GM19397 (cell line): ENCODE measurements around the gene CRAMP1.
"Not testable (repeated sequence)": the region's sequence is repeated elsewhere in the genome, so short reads cannot be mapped to it uniquely, and the experiment has no call there.

Experiments used
- ATAC-seq: cut with Tn5 transposase; IDR thresholded peaks from one replicate; pipeline ENCODE4 v1.9.1; 2021; ENCODE audit warnings: mild to moderate bottlenecking, moderate library complexity; ENCODE audit not compliant: unreplicated experiment

CRAMP1 gene

DNA sequence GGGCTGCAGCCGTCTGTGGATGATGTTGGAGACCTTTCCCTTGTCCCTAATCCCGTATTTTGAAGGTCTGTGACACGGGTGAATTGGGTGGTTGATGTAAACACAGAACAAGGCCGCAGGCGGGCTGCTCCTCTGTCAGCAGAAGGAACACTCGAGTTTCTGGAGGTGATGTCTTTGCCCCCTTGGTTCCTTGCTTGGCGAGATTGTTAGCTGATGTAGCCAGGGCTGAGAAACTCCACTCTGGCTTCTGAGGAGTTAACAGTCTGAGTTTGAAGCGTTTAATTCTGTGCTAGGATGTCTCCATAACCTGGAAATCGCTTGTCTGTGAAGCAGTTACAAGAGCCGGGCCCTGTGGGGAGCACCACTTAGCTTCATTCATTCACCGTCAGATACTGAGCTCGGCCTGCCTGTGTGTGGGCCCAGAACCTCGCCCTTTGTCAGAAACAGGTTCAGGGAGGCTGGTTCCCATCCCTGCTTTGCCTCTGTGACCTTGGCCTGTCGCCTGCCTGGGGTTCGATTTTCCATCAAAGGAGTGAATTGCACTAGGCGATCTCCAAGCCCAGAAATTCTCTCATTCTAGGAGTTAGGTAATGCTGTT lies 95.1 kb downstream of the CRAMP1 start:
- no peak for ATAC-seq

DNA sequence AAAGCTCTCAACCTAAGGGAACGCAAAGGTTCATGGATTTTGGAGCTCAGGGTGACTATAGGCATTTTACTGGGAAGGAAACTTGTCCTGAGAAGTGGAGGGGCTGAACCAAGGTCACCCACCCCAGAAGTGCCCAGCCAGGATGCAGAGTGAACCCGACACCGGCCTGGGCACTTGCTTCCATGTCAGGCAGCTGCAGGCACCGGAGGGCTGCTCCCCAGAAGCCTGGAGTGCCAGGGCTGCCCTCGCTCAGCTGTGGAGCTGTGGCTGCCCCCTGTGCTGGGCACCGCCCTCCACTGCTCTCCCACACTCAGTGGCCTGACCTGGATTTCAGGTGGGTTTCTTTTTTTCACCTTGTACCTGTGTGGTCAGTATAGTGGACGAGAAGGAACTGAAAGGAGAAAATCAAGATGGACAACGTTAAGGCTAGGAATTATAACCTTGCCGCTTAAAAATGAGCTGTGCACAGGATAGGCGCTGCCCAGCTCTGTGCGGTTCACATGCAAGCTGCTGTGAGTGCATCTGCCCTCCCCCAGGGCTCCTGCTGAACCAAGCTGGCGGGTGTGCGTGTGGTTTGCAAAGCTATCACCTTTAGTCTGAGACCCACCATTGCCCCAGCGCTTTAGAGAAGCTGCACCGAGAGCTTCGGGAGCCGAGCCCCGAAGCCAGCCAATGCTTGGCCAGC lies 96.1 kb downstream of the CRAMP1 start:
- no peak for ATAC-seq

DNA sequence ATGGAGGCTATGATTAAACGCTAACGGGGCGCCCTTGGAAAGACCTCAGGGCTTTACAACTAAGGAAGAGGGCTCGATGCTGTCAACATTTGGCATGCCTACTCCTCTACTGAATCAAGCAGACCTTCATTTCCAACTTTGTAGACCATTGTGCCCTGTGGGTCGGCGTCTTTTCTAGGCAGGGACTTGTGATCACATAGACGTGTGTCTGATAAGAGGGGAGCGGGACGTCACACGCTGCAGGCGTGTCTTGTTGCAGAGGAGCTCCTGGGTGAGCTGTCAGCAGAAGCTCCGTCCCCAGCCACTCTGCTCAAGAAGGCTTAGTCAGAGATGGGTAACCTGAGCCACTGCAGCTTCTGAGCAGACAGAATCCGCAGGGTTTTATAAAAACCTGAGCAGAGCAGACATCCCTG lies 96.6 kb downstream of the CRAMP1 start:
- no peak for ATAC-seq

DNA sequence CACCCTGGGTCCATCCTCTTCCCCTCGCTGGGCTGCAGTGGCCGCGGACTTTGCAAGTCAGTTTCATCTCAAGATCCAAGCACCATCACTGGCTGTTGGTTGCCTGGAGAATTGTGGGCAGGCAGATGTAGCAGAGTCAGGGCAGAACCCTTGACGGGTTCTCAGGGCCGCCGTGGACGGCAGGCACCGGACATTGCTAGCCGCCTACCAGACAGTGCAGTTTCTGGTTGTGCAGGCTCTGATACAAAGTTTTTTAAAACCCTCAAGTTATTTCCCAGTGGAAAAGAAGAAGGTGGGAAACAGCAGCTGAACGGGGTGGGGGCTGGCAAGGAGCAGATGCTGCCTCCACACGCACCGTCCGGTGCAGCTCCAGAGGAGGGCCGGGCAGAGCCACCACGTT lies 97.2 kb downstream of the CRAMP1 start:
- no peak for ATAC-seq

DNA sequence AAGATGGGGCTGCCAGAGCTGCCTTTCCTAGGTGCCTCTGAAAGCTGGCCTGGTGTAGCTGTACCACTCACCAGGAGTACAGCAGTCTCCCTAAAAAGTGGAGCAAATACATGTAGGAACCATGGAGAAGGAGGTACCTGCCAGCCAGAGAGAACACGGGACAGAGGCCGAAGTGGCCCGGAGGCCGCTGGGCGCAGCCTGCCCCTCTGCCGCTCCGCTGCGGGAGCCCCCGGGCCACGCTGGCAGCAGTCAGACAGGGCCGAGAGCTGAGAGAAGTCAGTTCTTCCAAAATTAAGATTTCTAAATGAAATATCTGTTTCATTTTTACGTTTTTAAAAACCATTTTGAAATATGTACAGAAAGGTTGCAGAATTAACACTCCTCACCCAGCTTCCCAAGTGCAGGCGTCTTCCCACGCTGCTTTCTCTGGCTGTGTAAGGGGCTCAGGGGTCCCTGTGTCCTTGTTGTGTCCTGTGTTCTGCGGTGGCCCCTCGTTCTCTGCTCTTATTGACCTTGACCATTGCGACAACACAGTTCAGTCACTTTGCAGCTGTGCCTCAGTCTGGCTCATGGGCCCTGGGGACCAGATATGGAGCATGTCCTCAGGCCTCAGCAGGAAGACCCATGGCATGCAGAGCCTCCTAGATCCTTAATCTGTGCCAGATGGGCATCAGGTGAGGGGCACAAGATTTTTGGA lies 98.8 kb downstream of the CRAMP1 start:
- ATAC-seq = no peak

DNA sequence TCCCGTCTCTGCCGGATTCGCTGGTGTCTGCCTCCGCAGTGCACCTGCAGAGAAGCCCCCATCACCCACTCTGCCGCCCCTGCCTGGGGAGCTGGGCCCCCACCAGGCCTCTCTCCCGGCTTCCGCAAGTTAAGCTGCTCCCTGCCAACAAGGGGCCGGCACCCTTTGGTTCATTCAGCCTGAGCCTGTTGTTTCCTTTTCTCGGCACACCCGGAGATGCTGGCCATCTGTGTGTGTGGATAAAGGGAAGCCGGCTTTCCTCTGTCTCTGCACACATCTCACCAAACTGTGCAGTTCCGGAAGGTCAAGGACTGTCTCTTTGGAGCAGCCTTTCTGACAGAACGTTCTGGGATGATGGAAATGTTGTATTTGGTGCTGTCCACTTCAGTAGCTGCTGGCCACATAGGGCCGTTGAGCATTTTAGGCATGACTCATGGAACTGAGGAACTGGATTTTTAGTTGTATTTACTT lies 100.7 kb downstream of the CRAMP1 start:
- ATAC-seq = no peak

DNA sequence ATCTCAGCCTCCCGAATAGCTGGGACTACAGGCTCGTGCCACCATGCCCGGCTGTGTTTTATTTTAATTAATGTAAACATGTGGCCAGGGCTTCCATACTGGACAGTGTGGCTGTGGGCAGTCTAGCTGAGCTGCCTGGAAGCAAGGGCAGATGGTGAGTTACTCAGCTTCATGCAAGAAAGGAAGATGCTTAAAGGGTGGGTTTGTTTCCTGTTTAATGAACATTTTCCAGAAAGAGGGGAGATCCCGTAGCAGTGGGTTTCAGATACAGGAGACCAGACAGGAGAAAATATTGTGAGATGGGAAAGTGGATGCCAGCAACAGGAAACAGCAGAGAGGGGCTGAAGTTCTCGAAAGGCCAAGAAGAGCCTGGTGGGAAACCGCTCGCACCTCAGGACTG lies 101.2 kb downstream of the CRAMP1 start:
- ATAC-seq = no peak

DNA sequence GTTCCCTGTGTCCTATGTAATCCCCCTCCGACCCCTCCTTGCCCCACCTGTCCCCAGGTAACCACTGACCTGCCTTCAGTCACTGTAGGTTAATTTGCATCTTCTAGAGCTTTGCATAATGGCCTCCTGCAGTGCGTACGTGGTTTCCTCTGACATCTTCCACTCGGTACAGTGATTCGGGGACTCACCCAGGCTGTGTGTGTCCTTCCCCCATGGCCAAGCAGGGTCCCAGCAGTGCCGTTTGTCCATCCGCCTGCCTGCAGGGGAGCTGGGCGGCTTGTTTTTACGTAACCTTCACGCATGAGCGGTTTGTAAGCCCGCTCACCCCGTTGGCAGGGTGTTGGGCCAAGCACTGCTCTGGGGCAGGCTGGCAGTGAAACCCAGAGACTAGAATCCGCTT lies 101.8 kb downstream of the CRAMP1 start:
- ATAC-seq = no peak

DNA sequence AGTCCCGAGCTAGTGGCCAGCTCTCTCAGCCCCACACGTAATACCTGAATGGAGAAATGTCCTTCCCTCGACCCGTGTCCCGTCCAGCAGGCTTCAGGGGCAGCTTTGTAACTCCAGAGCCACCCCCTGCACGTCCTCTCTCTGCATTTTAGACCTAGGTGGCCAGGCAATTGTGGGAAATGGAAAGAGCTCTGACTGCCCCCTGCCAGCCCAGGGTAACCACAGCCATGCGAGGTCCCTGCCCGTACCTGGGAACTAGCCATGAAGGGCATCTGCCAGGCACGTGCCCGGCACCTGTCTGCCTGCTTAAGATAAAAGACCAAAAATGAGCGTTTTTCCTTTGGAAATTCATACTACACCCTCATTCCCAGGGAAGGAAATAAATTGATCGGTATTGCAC lies 103.1 kb downstream of the CRAMP1 start:
- no peak for ATAC-seq

DNA sequence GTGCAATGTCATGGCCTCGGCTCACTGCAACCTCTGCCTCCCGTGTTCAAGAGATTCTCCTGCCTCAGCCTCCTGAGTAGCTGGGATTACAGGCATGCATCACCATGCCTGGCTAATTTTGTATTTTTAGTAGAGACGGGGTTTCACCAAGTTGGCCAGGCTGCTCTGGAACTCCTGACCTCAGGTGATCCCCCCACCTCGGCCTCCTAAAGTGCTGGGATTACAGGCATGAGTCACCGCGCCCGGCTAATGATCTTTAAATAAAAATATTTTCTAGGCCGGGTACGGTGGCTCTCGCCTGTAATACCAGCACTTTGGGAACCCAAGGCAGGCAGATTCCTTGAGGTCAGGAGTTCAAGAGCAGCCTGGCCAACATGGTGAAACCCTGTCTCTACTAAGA lies 106.1 kb downstream of the CRAMP1 start:
- not testable (repeated sequence) for ATAC-seq

DNA sequence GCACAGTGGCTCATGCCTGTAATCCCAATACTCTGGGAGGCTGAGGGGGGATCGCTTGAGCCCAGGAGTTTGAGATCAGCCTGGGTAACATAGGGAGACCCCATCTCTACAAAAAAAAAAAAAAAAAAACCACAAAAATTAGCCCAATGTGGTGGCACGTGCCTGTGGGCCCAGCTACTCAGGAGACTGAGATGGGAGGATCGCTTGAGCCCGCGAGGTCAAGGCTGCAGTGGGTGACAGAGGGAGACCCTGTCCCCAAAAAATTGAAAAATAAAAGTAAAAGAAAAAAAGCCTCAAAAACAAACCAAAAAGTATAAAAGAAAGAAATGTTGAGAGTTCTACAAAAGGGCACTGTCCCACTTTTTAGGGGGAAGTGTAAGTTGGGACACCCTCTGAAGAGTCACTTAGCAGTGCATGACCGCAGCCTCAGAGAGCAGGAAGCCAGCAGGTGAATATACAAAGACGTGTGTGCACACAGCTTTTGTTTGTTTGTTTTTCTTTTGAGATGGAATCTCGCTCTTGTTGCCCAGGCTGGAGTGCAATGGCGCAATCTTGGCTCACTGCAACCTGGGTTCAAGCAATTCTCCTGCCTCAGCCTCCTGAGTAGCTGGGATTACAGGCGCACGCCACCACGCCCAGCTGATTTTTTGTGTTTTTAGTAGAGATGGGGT lies 107.5 kb downstream of the CRAMP1 start:
- not testable (repeated sequence) for ATAC-seq

DNA sequence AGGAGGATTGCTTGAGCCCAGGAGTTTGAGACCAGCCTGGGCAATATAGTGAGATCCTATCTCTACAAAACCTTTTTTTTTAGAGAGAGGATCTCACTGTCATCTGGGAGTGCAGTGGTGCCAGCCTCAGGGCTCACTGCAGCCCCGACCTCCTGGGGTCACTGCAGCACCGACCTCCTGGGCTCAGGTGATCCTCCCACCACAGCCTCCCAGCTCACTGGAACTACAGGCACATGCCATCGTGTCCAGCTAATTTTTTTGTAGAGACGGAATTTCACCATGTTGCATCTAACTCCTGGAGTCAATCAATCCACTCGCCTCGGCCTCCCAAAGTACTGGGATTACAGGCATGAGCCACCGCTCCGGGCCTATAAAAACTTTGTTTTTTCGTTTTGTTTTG lies 109.2 kb downstream of the CRAMP1 start:
- ATAC-seq = no peak

DNA sequence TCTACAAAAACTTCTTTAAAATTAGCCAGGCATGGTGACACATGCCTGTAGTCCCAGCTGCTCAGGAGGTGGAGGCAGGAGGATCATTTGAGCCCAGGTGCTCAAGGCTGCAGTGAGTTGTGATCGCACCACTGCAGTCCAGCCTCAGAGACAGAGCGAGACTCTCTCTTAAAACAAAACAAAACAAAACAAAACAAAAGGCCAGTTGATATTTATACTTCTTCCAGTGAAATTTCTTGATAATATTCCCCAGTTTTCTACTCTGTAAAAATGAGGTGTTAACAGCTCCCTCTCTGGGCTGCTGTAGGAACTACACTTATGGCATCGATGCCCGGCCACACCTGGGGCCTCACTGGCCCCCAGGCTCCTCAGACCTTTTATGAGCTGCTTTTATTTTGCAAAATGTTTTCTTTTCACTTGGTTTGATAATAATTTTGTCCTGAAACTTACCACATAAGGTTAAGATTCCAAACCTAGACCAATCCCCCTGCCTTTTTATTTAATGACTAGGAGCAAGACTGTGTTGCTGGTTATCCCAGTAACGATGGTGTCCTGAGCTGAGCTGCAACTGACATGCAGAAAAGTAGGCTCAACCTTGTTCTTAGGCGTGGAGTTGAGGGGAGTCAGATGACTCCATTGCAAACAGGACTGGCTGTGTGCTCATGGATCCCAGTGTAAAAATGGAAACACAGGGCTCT lies 111.4 kb downstream of the CRAMP1 start:
- no peak for ATAC-seq

DNA sequence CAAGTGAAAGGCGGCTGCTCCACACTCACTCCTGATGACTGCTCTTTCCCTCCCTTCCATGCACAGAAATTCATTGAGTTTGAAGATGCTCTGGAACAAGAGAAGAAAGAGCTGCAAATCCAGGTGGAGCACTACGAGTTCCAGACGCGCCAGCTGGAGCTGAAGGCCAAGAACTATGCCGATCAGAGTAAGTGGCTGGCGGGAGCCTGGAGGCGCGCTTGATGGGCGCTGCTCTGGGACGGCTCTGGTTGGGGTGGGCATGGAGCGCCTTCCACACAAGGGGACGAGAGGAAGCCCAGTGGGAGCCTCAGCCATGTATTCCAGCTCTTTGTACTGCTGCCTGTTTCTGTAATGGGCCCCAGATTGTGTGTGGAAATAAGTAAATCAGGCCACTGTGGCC lies 112.3 kb downstream of the CRAMP1 start:
- no peak for ATAC-seq

DNA sequence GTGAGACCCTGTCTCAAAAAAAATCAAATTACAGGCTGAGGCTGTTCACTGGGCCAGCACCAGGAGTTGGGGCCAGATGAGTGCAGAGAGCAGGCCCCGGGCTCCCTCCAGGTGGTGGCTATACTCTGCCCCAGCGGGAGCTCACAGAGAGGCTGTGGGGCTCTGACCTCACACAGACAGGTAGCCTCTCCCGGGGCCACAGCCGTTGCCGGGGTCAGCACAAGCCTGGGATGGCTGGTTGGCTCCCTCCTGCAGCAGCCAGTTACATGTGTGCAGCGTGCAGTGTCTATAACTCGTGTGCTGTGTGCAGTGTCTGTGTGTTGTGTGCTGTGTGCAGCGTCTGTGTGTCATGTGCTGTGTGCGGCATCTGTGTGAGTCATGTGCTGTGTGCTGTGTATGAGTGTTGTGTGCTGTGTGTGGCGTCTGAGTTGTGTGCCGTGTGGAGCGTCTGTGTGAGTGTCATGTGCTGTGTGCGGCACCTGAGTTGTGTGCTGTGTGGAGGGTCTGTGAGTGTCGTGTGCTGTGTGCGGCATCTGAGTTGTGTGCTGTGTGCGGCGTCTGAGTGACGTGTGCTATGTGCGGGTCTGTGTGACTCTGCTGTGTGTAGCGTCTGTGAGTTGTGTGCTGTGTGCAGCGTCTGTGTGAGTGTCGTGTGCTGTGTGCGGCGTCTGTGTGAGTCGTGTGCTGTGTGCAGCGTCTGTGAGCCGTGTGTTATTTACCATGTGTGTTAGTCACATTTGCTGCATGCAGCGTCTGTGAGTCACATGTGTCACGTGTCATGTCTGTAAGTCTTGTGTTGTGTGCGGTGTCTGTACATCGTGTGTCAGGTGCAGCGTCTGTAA lies 114.7 kb downstream of the CRAMP1 start:
- no peak for ATAC-seq
